HG03521 (cell line): ENCODE measurements around the gene INHA.
A peak's percentile ranks its signal among the peaks of the same experiment; 100 is the strongest.

Experiments
- ATAC-seq: cut with Tn5 transposase; IDR thresholded peaks from one replicate; pipeline ENCODE4 v1.9.1; 2021; ENCODE audit warnings: mild to moderate bottlenecking, moderate library complexity; ENCODE audit not compliant: unreplicated experiment

Gene INHA

DNA sequence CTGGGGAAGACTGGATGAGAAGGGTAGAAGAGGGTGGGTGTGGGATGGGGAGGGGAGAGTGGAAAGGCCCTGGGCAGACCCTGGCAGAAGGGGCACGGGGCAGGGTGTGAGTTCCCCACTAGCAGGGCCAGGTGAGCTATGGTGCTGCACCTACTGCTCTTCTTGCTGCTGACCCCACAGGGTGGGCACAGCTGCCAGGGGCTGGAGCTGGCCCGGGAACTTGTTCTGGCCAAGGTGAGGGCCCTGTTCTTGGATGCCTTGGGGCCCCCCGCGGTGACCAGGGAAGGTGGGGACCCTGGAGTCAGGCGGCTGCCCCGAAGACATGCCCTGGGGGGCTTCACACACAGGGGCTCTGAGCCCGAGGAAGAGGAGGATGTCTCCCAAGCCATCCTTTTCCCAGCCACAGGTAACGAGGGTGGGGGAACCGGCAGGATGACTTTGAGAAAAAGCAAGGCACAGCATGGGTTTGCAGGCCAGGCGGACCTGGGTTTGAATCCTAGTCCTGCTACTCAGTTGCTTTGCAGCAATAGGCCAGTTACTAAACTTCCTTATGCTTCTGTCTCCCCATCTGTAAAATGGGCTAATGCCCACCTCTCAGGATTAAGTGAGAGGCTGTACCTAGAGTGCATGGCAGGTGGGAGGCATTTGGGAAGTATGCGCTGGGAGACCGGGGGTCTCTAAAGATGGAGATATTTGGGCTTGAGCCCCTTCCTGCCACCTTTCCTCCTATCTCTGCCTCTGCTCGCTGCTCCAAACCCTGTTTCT is at the start of gene INHA:
TSS of gene INHA (plus strand) at position 74 of the 765 bp plus-strand sequence. CDS start at position 139, 65 bp downstream.
- ATAC-seq: no peak

GRCh38 chr2:219523031-219523671 is 49.0 kb upstream of the INHA start:
- no peak for ATAC-seq

GRCh38 chr2:219524817-219525216 is 47.3 kb upstream of the INHA start:
- no peak for ATAC-seq

GRCh38 chr2:219525533-219526232 is 46.4 kb upstream of the INHA start:
- ATAC-seq: no peak

GRCh38 chr2:219526320-219527075 is 45.6 kb upstream of the INHA start:
- no peak for ATAC-seq

GRCh38 chr2:219527076-219527394 is 45.1 kb upstream of the INHA start:
- no peak for ATAC-seq

GRCh38 chr2:219527472-219527871 is 44.6 kb upstream of the INHA start:
- ATAC-seq: no peak

GRCh38 chr2:219530048-219530963 is 41.8 kb upstream of the INHA start:
- peak; percentile 84 for ATAC-seq

DNA sequence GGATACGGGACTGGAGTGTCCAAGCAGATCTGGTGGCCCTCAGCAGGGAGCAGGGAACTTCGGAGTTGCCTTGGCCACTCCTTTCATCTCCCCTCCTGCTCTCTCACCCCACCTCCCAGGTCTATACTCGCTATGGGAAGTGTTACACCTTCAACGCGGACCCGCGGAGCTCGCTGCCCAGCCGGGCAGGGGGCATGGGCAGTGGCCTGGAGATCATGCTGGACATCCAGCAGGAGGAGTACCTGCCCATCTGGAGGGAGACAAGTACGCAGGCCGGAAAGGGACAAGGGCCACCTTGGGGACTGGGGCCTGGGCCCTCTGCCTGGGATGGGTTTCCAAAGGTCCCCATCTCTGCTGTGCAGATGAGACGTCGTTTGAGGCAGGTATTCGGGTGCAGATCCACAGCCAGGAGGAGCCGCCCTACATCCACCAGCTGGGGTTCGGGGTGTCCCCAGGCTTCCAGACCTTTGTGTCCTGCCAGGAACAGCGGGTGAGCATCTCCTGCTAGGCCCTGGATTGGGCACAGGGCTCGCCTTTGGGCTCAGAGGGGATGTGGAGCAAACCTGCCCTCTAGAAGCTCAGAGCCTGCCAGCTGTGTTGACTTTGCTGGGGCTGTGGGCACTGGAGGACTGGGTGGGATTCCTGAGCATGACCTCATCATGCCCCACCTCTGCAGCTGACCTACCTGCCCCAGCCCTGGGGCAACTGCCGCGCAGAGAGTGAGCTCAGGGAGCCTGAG is 40.3 kb upstream of the INHA start:
- no peak for ATAC-seq

GRCh38 chr2:219532378-219532649 is 39.8 kb upstream of the INHA start:
- no peak for ATAC-seq

GRCh38 chr2:219533930-219534661 is 38.0 kb upstream of the INHA start:
- ATAC-seq: no peak

DNA sequence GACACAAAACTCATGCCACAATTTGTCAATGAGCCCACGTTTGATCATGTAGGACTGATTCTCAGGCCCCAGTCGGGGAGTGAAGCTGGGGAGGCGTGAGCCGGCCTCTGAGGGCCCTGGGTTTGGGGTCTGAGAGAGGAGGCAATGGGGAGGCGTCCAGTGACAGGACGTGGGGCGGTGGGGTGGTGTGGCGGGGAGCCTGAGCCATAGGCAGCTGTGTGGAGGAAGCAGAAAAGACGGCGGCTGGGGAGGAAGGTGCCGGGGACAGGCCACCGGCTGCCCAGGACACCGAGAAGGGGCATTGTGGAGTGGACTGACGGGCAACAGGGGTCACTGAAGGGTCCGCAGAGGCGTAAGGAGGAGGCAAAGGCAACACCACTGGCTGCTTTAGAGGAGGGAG is 35.7 kb upstream of the INHA start:
- no peak for ATAC-seq

- ATAC-seq: no peak
Observed at GRCh38 chr2:219536967-219537366, 35.1 kb upstream of the INHA start.

GRCh38 chr2:219537657-219538488 is 34.2 kb upstream of the INHA start:
- no peak for ATAC-seq

GRCh38 chr2:219538504-219538951 is 33.6 kb upstream of the INHA start:
- ATAC-seq: no peak

GRCh38 chr2:219538956-219539788 is 32.9 kb upstream of the INHA start:
- no peak for ATAC-seq

- ATAC-seq: no peak
Observed at GRCh38 chr2:219539926-219540678, 32.0 kb upstream of the INHA start.
